HEK293 (cell line): ENCODE measurements around the gene INSM1.

Experiments
- CTCF ChIA-PET: fragments of 350-600 bp; formaldehyde crosslinking; extraction: SDS; loops from one replicate; lab custom pipeline; 2021; ENCODE audit warnings: antibody characterized with exemption; lab: Yijun Ruan, JAX
- POLR2A ChIA-PET: fragments of 300-600 bp; formaldehyde crosslinking; extraction: SDS; loops from one replicate; lab custom pipeline; 2020; ENCODE audit warnings: antibody characterized with exemption, inconsistent platforms; lab: Yijun Ruan, JAX
- H3K27ac ChIP-seq: fragments of 200-500 bp; sonication (Bioruptor generic); 2 replicates; pipeline ENCODE4 v1.5.1; 2014; ENCODE audit warnings: low read depth, low read length, control low read depth, inconsistent platforms; ENCODE audit errors: extremely low read depth
- H3K36me3 ChIP-seq, 2 experiments: fragments of 200-500 bp in 1 of 2; sonication (Bioruptor generic) in 1 of 2; 1 replicate in 1 of 2; 2 replicates in 1 of 2; pipeline ENCODE4 v1.5.1; 2014 to 2017; ENCODE audit warnings: inconsistent platforms in 2 of 2, low read length in 2 of 2; ENCODE audit not compliant: control insufficient read depth in 2 of 2, insufficient read depth in 1 of 2
- H3K4me1 ChIP-seq: fragments of 200-500 bp; sonication (Bioruptor generic); 2 replicates; pipeline ENCODE4 v1.5.1; 2014; ENCODE audit warnings: mild to moderate bottlenecking, low read length, inconsistent platforms; ENCODE audit not compliant: control insufficient read depth, insufficient read depth
- H3K4me3 ChIP-seq: 2 replicates; pipeline ENCODE4 v1.5.1; 2011; ENCODE audit warnings: low read depth, mild to moderate bottlenecking, control low read depth, low read length, moderate library complexity
- H3K9me3 ChIP-seq: fragments of 200-500 bp; sonication (Bioruptor generic); 2 replicates; pipeline ENCODE4 v1.5.1; 2014; ENCODE audit warnings: low read depth, low read length, inconsistent platforms; ENCODE audit not compliant: control insufficient read depth, insufficient read depth
- GFI1B ChIP-seq: fragments of 450-650 bp; formaldehyde crosslinking; IDR thresholded peaks from 2 replicates; pipeline ENCODE4 v1.5.1; 2016; ENCODE audit warnings: missing biosample characterization, missing genetic modification characterization
- HOXC10 ChIP-seq: sonication (generic); formaldehyde crosslinking; IDR thresholded peaks from 2 replicates; pipeline ENCODE4 v1.8.1; 2023; ENCODE audit warnings: mild to moderate bottlenecking, missing genetic modification reagents
- INSM2 ChIP-seq: fragments of 450-650 bp; formaldehyde crosslinking; IDR thresholded peaks from 2 replicates; pipeline ENCODE4 v1.5.1; 2016; ENCODE audit warnings: missing biosample characterization, missing genetic modification characterization
- KLF16 ChIP-seq: fragments of 450-650 bp; formaldehyde crosslinking; IDR thresholded peaks from 2 replicates; pipeline ENCODE4 v1.5.1; 2017; ENCODE audit warnings: missing biosample characterization, missing genetic modification characterization
- SCRT1 ChIP-seq: fragments of 450-650 bp; formaldehyde crosslinking; IDR thresholded peaks from 2 replicates; pipeline ENCODE4 v1.5.1; 2016; ENCODE audit warnings: missing biosample characterization, missing genetic modification characterization, borderline replicate concordance
- SP7 ChIP-seq: fragments of 450-650 bp; formaldehyde crosslinking; IDR thresholded peaks from 2 replicates; pipeline ENCODE4 v1.5.1; 2016; ENCODE audit warnings: missing biosample characterization, missing genetic modification characterization
- TSHZ1 ChIP-seq: fragments of 450-650 bp; formaldehyde crosslinking; IDR thresholded peaks from 2 replicates; pipeline ENCODE4 v1.5.1; 2016; ENCODE audit warnings: missing biosample characterization, missing genetic modification characterization, borderline replicate concordance
- ZFP37 ChIP-seq: fragments of 450-650 bp; formaldehyde crosslinking; IDR thresholded peaks from 2 replicates; pipeline ENCODE4 v1.5.1; 2016; ENCODE audit warnings: missing biosample characterization, missing genetic modification characterization
- ZNF211 ChIP-seq: fragments of 450-650 bp; formaldehyde crosslinking; IDR thresholded peaks from 2 replicates; pipeline ENCODE4 v1.5.1; 2016; ENCODE audit warnings: low read depth, missing biosample characterization, missing genetic modification characterization
- ZNF292 ChIP-seq: fragments of 450-650 bp; formaldehyde crosslinking; IDR thresholded peaks from 2 replicates; pipeline ENCODE4 v1.5.1; 2016; ENCODE audit warnings: low read depth, missing biosample characterization, missing genetic modification characterization, borderline replicate concordance
- ZNF302 ChIP-seq: fragments of 450-650 bp; formaldehyde crosslinking; IDR thresholded peaks from 2 replicates; pipeline ENCODE4 v1.5.1; 2016; ENCODE audit warnings: missing biosample characterization, missing genetic modification characterization, low read depth
- ZNF398 ChIP-seq: fragments of 450-650 bp; formaldehyde crosslinking; IDR thresholded peaks from 2 replicates; pipeline ENCODE4 v1.5.1; 2017; ENCODE audit warnings: missing biosample characterization, missing genetic modification characterization
- ZNF501 ChIP-seq: fragments of 450-650 bp; formaldehyde crosslinking; IDR thresholded peaks from 2 replicates; pipeline ENCODE4 v1.5.1; 2016; ENCODE audit warnings: missing biosample characterization, missing genetic modification characterization
- ZNF513 ChIP-seq: fragments of 450-650 bp; IDR thresholded peaks from 2 replicates; pipeline ENCODE4 v1.5.1; 2018; ENCODE audit warnings: missing biosample characterization, missing genetic modification characterization
- ZNF518A ChIP-seq: fragments of 450-650 bp; formaldehyde crosslinking; conservative IDR thresholded peaks from 2 replicates; pipeline ENCODE4 v1.5.1; 2016; ENCODE audit warnings: low read depth, missing biosample characterization, missing genetic modification characterization
- ZNF529 ChIP-seq: fragments of 450-650 bp; formaldehyde crosslinking; IDR thresholded peaks from 2 replicates; pipeline ENCODE4 v1.5.1; 2017; ENCODE audit warnings: missing genetic modification characterization, missing biosample characterization; ENCODE audit not compliant: insufficient replicate concordance
- ZNF549 ChIP-seq: fragments of 450-650 bp; IDR thresholded peaks from 2 replicates; pipeline ENCODE4 v1.5.1; 2018; ENCODE audit warnings: missing biosample characterization, missing genetic modification characterization, mild to moderate bottlenecking, inconsistent platforms, moderate library complexity
- ZNF580 ChIP-seq: fragments of 450-650 bp; formaldehyde crosslinking; IDR thresholded peaks from 2 replicates; pipeline ENCODE4 v1.5.1; 2016; ENCODE audit warnings: missing biosample characterization, missing genetic modification characterization
- ZNF610 ChIP-seq: fragments of 450-650 bp; formaldehyde crosslinking; IDR thresholded peaks from 2 replicates; pipeline ENCODE4 v1.5.1; 2016; ENCODE audit warnings: missing biosample characterization, missing genetic modification characterization, borderline replicate concordance
- ZNF76 ChIP-seq: fragments of 450-650 bp; formaldehyde crosslinking; IDR thresholded peaks from 2 replicates; pipeline ENCODE4; 2016; ENCODE audit warnings: low read depth, missing biosample characterization, missing genetic modification characterization, borderline replicate concordance
- ZNF792 ChIP-seq: fragments of 450-650 bp; formaldehyde crosslinking; IDR thresholded peaks from 2 replicates; pipeline ENCODE4 v1.5.1; 2016; ENCODE audit warnings: missing biosample characterization, missing genetic modification characterization

Gene INSM1

GRCh38 chr20:20362774-20363433 is 5.0 kb upstream of the INSM1 start (continued):
- no peak for TF ChIP-seq INSM2 (tag by site-specific recombination)
- no peak for TF ChIP-seq ZNF580 (tag by site-specific recombination)
- TF ChIP-seq ZNF501, result no peak
- TF ChIP-seq ZNF792 (tag by site-specific recombination), result no peak
- TF ChIP-seq ZNF513, result no peak
- TF ChIP-seq ZNF76, result no peak; the same call in 1 of the 2 replicates
- peak; percentile 97 for TF ChIP-seq ZNF398 (tag by site-specific recombination)
- TF ChIP-seq ZNF529 (tag by site-specific recombination), result no peak
- TF ChIP-seq ZNF610 (tag by site-specific recombination), result no peak
- TF ChIP-seq SP7 (tag by site-specific recombination), result no peak
- TF ChIP-seq KLF16 (tag by site-specific recombination), result no peak
- TF ChIP-seq ZFP37 (tag by site-specific recombination), result peak; percentile 30; the same call in 1 of the 2 replicates
- no peak for TF ChIP-seq HOXC10 (CRISPR knock-in tag)
- TF ChIP-seq ZNF211 (tag by site-specific recombination), result no peak
- no peak for TF ChIP-seq GFI1B (tag by site-specific recombination)

- H3K36me3 ChIP-seq, result no peaks in the 10 kb centered on the region
- H3K4me3 ChIP-seq, result peak overlapping the region; percentile 14
- H3K27ac ChIP-seq, result peak overlapping the region; percentile 16; the same call in 1 of the 2 replicates
- ChIA-PET POLR2A (no interaction called here), CTCF (no interaction called here)
- no peaks in the 10 kb centered on the region for H3K9me3 ChIP-seq
- H3K4me1 ChIP-seq, result peaks cover 11% of the 10 kb centered on the region; the same call in 1 of the 2 replicates
- TF ChIP-seq ZNF302 (no peak), ZNF292 (tag by site-specific recombination) (no peak), ZNF549 (tag by site-specific recombination) (no peak), ZNF518A (tag by site-specific recombination) (no peak), TSHZ1 (tag by site-specific recombination) (no peak), SCRT1 (tag by site-specific recombination) (no peak)
Measured at GRCh38 chr20:20363434-20363798, 4.5 kb upstream of the INSM1 start.
